HepG2 (cell line): ENCODE results near the gene ZNF860. TPM values are rescaled to one million over a fixed set of nuclear protein-coding genes. Genes with fewer than 3 reads are reported as not detected.

Source experiments
- ATAC-seq: fragments of 200-7000 bp; cut with Tn5 transposase; 3 replicates; pipeline ENCODE4 v1.9.1; 2020; ENCODE audit warnings: mild to moderate bottlenecking, moderate library complexity
- BruUV-seq: library from RNA; stranded (reverse); fragments of 400-500 nt; replicated peaks from 2 replicates; lab custom pipeline; 2021; lab: Mats Ljungman, UMichigan
- CTCF ChIA-PET: fragments of 300-600 bp; formaldehyde crosslinking; extraction: SDS; loops from one replicate; lab custom pipeline; 2021; ENCODE audit warnings: low total read pairs, inconsistent platforms, low intra/inter-chr PET ratio; lab: Yijun Ruan, JAX
- POLR2A ChIA-PET: fragments of 350-600 bp; sonication (Branson Sonifier 250); formaldehyde crosslinking; loops from one replicate; lab custom pipeline; 2020; ENCODE audit warnings: antibody characterized with exemption, inconsistent platforms; lab: Yijun Ruan, JAX
- DNase-seq: peaks from one replicate; pipeline ENCODE4 v3.0.0-alpha.2; 2015; ENCODE audit warnings: low spot score
- FAIRE-seq: peaks from 3 replicates; lab custom pipeline; 2011; peaks lifted over from hg19 to GRCh38; lab: Jason Lieb, UNC
- H2AFZ ChIP-seq: one replicate; pipeline ENCODE4 v1.6.1; 2011; ENCODE audit warnings: low read length, inconsistent platforms
- H3K27ac ChIP-seq: fragments of 300-600 bp; 3 replicates; pipeline ENCODE4 v1.8.0; 2011; ENCODE audit warnings: mixed run types, mild to moderate bottlenecking, mixed read lengths, low read length, inconsistent platforms; ENCODE audit not compliant: insufficient read depth; ENCODE audit errors: extremely low read length
- H3K27me3 ChIP-seq, 2 experiments: fragments of 200-600 bp in 1 of 2; 2 replicates in 1 of 2; 3 replicates in 1 of 2; pipeline versions ENCODE4 v1.6.0 to v1.8.0; 2011; ENCODE audit warnings: low read length in 2 of 2, mild to moderate bottlenecking in 2 of 2, moderate library complexity in 2 of 2, inconsistent platforms in 1 of 2; ENCODE audit not compliant: insufficient read depth in 2 of 2, control insufficient read depth in 1 of 2
- H3K36me3 ChIP-seq, 2 experiments: fragments of 200-600 bp in 1 of 2; replicated peaks in 1 of 2; 2 replicates in 1 of 2; 3 replicates in 1 of 2; pipeline versions ENCODE4 v1.5.1 to v1.8.0; 2011; ENCODE audit warnings: low read length in 2 of 2, inconsistent platforms in 1 of 2; ENCODE audit not compliant: insufficient read depth in 2 of 2, control insufficient read depth in 1 of 2
- H3K4me1 ChIP-seq: 2 replicates; pipeline ENCODE4 v1.5.1; 2012; ENCODE audit warnings: low read length, inconsistent platforms; ENCODE audit not compliant: insufficient read depth
- H3K4me2 ChIP-seq: 2 replicates; pipeline ENCODE4 v1.6.0; 2011; ENCODE audit warnings: low read depth, low read length, inconsistent platforms
- H3K4me3 ChIP-seq, 3 experiments: fragments of 200-600 bp in 1 of 3; sonication (generic), shearing (Covaris generic) in 1 of 3; replicated peaks in 1 of 3; 2 replicates each; pipeline ENCODE4 v1.5.1; 2011 to 2016; ENCODE audit warnings: low read length in 3 of 3, inconsistent platforms in 2 of 3, low read depth in 2 of 3, mild to moderate bottlenecking in 2 of 3, control low read depth in 1 of 3, mixed read lengths in 1 of 3; ENCODE audit not compliant: insufficient read depth in 1 of 3
- H3K79me2 ChIP-seq: one replicate; pipeline ENCODE4 v1.6.1; 2011; ENCODE audit warnings: low read length, inconsistent platforms; ENCODE audit not compliant: insufficient read depth
- H3K9ac ChIP-seq: 2 replicates; pipeline ENCODE4 v1.6.0; 2011; ENCODE audit warnings: mild to moderate bottlenecking, low read depth, low read length, inconsistent platforms; ENCODE audit not compliant: insufficient read depth
- H3K9me3 ChIP-seq: 2 replicates; pipeline ENCODE4 v1.5.1; 2012; ENCODE audit warnings: mild to moderate bottlenecking, low read length
- H4K20me1 ChIP-seq: 2 replicates; pipeline ENCODE4 v1.6.0; 2011; ENCODE audit warnings: inconsistent platforms, mild to moderate bottlenecking, low read length, moderate library complexity; ENCODE audit not compliant: insufficient read depth
- DNMT1 ChIP-seq: sonication (generic); formaldehyde crosslinking; IDR thresholded peaks from 2 replicates; pipeline ENCODE4 v1.5.1; 2020; ENCODE audit warnings: mild to moderate bottlenecking, missing genetic modification reagents
- GFI1 ChIP-seq: sonication (generic); formaldehyde crosslinking; IDR thresholded peaks from 2 replicates; pipeline ENCODE4 v1.5.0; 2020; ENCODE audit warnings: missing genetic modification reagents, mild to moderate bottlenecking, borderline replicate concordance
- MEF2D ChIP-seq: sonication (generic); formaldehyde crosslinking; IDR thresholded peaks from 2 replicates; pipeline ENCODE4 v1.5.1; 2020; ENCODE audit warnings: mild to moderate bottlenecking, missing genetic modification reagents
- NPAS2 ChIP-seq: sonication (generic); formaldehyde crosslinking; IDR thresholded peaks from 2 replicates; pipeline ENCODE4 v1.8.0; 2022; ENCODE audit warnings: mild to moderate bottlenecking, missing genetic modification reagents, borderline replicate concordance
- NR2C2 ChIP-seq: sonication (generic); formaldehyde crosslinking; IDR thresholded peaks from 2 replicates; pipeline ENCODE4 v1.4.0; 2020; ENCODE audit warnings: missing genetic modification reagents, mild to moderate bottlenecking, moderate library complexity, borderline replicate concordance
- RARG ChIP-seq: sonication (generic); formaldehyde crosslinking; IDR thresholded peaks from 2 replicates; pipeline ENCODE4 v1.4.0; 2020; ENCODE audit warnings: low read depth, mild to moderate bottlenecking, missing genetic modification reagents
- SRF ChIP-seq: IDR thresholded peaks from 2 replicates; pipeline ENCODE4 v1.6.1; 2011; ENCODE audit warnings: mild to moderate bottlenecking, low read depth, low read length, moderate library complexity
- ZBTB38 ChIP-seq: sonication (generic); formaldehyde crosslinking; IDR thresholded peaks from 2 replicates; pipeline ENCODE4 v1.5.1; 2020; ENCODE audit warnings: mild to moderate bottlenecking, missing genetic modification reagents
- ZFY ChIP-seq: sonication (generic); formaldehyde crosslinking; IDR thresholded peaks from 2 replicates; pipeline ENCODE4 v1.4.0; 2020; ENCODE audit warnings: missing genetic modification reagents
- WGBS: methylation state at CpG from one replicate; pipeline ENCODE4 v1.1.6; 2017; ENCODE audit warnings: low lambda C conversion rate; 5-methylcytosine and 5-hydroxymethylcytosine counted together
- in situ Hi-C: cut with HindIII; loops from 2 replicates; pipeline ENCODE4 v1.10.0; 2017; ENCODE audit warnings: low pct_unique_long_range_greater_than_20kb; ENCODE audit not compliant: extremely low pct_ligation_motif_present
- intact Hi-C: fragments of 100-400 bp; cut with micrococcal nuclease; formaldehyde crosslinking; loops from one replicate; pipeline ENCODE4 v1.10.0; 2022; ENCODE audit not compliant: unreplicated experiment
- polyA plus RNA-seq, 8 experiments: library from polyadenylated mRNA; depleted of rRNA in 3 of 8; stranded (reverse) in 7 of 8; unstranded in 1 of 8; fragments of >200 nt; fragmentation: Illumina TruSeq in 4 of 8; extraction: Trizol in 4 of 8; gene quantifications; 2 replicates each; pipeline versions ENCODE4 v1.2.1 to v1.2.3, GENCODE V29; 2011 to 2016; ENCODE audit warnings: low read depth in 4 of 8, missing spikeins in 1 of 8, mixed read lengths in 1 of 8; ENCODE audit not compliant: insufficient read depth in 1 of 8
- total RNA-seq, 5 experiments: library from RNA; depleted of rRNA; stranded (reverse); fragments of >200 nt; fragmentation: Illumina TruSeq; extraction: Trizol; gene quantifications; 2 replicates each; pipeline ENCODE4 v1.2.3, GENCODE V29; 2016; ENCODE audit warnings: low read depth in 1 of 5
- TF ChIP-seq, protein P1 (sequence below): sonication (generic); formaldehyde crosslinking; IDR thresholded peaks from 2 replicates; pipeline ENCODE4 v1.4.0; 2020; ENCODE audit warnings: missing genetic modification reagents
- TF ChIP-seq, protein P2 (sequence below): sonication (generic); formaldehyde crosslinking; IDR thresholded peaks from 2 replicates; pipeline ENCODE4 v1.9.0; 2021; ENCODE audit warnings: missing genetic modification reagents, borderline replicate concordance
- TF ChIP-seq, protein P3 (sequence below): sonication (generic); formaldehyde crosslinking; IDR thresholded peaks from 2 replicates; pipeline ENCODE4 v1.4.0; 2020; ENCODE audit warnings: missing genetic modification reagents

The ZNF860 gene
- total and polyA plus RNA-seq, 2 of the 13 experiments (the other 11 are each of a cell fraction or from before 2014, with no cell fraction given) = 0.55 to 0.73 TPM

DNA sequence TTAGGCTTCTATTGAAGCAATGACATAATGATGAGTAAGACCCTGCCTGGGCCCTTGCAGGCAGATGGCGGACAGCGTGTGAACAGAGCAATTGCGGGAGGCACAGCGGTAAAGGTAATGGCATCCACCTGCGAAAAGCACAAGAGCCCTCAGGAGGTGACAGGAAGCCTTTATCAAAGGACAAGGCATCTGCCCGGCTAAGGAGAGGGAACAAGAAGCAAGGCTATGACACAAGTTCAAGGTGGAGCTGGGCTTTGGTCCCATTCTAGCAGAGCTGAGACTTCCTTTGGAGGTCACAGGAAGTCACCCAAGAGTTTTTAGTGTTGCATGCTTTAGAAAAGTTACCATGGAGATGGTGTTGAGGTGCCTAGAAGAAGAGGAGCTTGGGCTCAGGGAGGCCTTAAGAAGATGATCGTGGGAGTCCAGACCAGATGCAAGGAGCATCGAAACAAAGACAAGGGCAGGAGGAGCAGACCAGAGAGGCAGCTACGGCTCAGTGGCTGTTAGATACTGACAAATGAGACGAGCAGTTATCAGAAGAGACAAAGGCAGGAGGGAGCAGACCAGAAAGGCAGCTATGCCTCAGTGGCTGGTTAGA lies 35.0 kb upstream of the ZNF860 start:
- peaks cover 67% of the 10 kb centered on the region for H3K4me1 ChIP-seq
- 97% methylated on average over 10 of the region's 10 CpGs for WGBS
- no peak overlapping the region for H3K4me3 ChIP-seq
- H3K4me2 ChIP-seq = no peak overlapping the region
- peaks cover 62% of the 10 kb centered on the region for H3K79me2 ChIP-seq
- no TSS peak for BruUV-seq
- ChIA-PET POLR2A (no interaction called here), CTCF (no interaction called here)
- no peaks in the 10 kb centered on the region for H4K20me1 ChIP-seq
- intact Hi-C loops (no loop called here), in situ Hi-C loops (no loop called here)
- no peak for DNase-seq
- H3K36me3 ChIP-seq = no peaks in the 10 kb centered on the region
- ATAC-seq = no peak
- TF ChIP-seq GFI1 (CRISPR knock-in tag) (no peak), ZBTB38 (CRISPR knock-in tag) (0 out of 2 replicates have a peak, but pooled peaks have one; percentile 20), DNMT1 (CRISPR knock-in tag) (no peak), ZFY (no peak)
- TF ChIP-seq, protein P1, sequence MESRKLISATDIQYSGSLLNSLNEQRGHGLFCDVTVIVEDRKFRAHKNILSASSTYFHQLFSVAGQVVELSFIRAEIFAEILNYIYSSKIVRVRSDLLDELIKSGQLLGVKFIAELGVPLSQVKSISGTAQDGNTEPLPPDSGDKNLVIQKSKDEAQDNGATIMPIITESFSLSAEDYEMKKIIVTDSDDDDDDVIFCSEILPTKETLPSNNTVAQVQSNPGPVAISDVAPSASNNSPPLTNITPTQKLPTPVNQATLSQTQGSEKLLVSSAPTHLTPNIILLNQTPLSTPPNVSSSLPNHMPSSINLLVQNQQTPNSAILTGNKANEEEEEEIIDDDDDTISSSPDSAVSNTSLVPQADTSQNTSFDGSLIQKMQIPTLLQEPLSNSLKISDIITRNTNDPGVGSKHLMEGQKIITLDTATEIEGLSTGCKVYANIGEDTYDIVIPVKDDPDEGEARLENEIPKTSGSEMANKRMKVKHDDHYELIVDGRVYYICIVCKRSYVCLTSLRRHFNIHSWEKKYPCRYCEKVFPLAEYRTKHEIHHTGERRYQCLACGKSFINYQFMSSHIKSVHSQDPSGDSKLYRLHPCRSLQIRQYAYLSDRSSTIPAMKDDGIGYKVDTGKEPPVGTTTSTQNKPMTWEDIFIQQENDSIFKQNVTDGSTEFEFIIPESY (CRISPR knock-in tag) = peak; percentile 98
- no peak overlapping the region for H2AFZ ChIP-seq
- H3K9me3 ChIP-seq = no peaks in the 10 kb centered on the region
- H3K9ac ChIP-seq = no peak overlapping the region
- H3K27me3 ChIP-seq = no peaks in the 10 kb centered on the region
- no peak overlapping the region for H3K27ac ChIP-seq
- FAIRE-seq = no peak

- H3K4me1 ChIP-seq = peaks cover 61% of the 10 kb centered on the region
- H3K4me3 ChIP-seq = no peak overlapping the region
- no peak for DNase-seq
- no peak overlapping the region for H3K4me2 ChIP-seq
- ChIA-PET POLR2A (no interaction called here), CTCF (no interaction called here)
- 96% methylated on average over 4 of the region's 4 CpGs for WGBS
- BruUV-seq = no TSS peak
- no peaks in the 10 kb centered on the region for H3K36me3 ChIP-seq
- H3K27ac ChIP-seq = no peak overlapping the region
- no peaks in the 10 kb centered on the region for H3K27me3 ChIP-seq
- H4K20me1 ChIP-seq = no peaks in the 10 kb centered on the region
- ATAC-seq = no peak
- in situ Hi-C loops = no loop called here
- peaks cover 66% of the 10 kb centered on the region for H3K79me2 ChIP-seq
- no peak overlapping the region for H2AFZ ChIP-seq
- FAIRE-seq = no peak
- intact Hi-C loops = no loop called here
- no peaks in the 10 kb centered on the region for H3K9me3 ChIP-seq
- H3K9ac ChIP-seq = no peak overlapping the region
- TF ChIP-seq RARG (CRISPR knock-in tag) (no peak), SRF (no peak), NPAS2 (CRISPR knock-in tag) (no peak), MEF2D (CRISPR knock-in tag) (no peak), NR2C2 (no peak)
- TF ChIP-seq, protein P2, sequence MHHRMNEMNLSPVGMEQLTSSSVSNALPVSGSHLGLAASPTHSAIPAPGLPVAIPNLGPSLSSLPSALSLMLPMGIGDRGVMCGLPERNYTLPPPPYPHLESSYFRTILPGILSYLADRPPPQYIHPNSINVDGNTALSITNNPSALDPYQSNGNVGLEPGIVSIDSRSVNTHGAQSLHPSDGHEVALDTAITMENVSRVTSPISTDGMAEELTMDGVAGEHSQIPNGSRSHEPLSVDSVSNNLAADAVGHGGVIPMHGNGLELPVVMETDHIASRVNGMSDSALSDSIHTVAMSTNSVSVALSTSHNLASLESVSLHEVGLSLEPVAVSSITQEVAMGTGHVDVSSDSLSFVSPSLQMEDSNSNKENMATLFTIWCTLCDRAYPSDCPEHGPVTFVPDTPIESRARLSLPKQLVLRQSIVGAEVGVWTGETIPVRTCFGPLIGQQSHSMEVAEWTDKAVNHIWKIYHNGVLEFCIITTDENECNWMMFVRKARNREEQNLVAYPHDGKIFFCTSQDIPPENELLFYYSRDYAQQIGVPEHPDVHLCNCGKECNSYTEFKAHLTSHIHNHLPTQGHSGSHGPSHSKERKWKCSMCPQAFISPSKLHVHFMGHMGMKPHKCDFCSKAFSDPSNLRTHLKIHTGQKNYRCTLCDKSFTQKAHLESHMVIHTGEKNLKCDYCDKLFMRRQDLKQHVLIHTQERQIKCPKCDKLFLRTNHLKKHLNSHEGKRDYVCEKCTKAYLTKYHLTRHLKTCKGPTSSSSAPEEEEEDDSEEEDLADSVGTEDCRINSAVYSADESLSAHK = no peak
- TF ChIP-seq, protein P3, sequence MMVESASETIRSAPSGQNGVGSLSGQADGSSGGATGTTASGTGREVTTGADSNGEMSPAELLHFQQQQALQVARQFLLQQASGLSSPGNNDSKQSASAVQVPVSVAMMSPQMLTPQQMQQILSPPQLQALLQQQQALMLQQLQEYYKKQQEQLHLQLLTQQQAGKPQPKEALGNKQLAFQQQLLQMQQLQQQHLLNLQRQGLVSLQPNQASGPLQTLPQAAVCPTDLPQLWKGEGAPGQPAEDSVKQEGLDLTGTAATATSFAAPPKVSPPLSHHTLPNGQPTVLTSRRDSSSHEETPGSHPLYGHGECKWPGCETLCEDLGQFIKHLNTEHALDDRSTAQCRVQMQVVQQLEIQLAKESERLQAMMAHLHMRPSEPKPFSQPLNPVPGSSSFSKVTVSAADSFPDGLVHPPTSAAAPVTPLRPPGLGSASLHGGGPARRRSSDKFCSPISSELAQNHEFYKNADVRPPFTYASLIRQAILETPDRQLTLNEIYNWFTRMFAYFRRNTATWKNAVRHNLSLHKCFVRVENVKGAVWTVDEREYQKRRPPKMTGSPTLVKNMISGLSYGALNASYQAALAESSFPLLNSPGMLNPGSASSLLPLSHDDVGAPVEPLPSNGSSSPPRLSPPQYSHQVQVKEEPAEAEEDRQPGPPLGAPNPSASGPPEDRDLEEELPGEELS (CRISPR knock-in tag) = no peak
These were observed 34.4 kb upstream of the ZNF860 start for GRCh38 chr3:31947162-31947561.
